ENCODE measurements around the gene MSANTD2.

MSANTD2 gene

DNA sequence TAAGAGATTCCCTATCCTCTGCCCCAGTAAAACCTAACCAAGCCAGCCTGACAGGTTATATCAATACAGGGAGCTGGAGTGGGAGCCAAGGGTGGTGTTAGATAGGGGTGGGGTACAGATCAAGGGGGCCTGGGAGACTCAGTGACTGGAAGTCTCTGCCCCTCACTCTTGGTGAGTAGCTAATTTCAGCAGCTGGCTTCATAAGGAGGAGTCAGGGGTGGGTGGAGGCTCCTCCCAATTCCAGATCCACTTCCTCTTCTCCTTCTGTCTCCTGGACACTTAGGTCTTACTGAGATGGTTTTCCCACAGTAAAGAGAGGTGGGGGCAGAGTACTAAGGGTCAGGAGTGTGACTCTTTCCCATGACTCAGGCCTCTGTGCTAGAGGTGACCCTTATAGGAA is 47.0 kb downstream of the MSANTD2 start:
- peak; percentile 52 for DNase-seq (ENCODE audit: low spot score)

DNA sequence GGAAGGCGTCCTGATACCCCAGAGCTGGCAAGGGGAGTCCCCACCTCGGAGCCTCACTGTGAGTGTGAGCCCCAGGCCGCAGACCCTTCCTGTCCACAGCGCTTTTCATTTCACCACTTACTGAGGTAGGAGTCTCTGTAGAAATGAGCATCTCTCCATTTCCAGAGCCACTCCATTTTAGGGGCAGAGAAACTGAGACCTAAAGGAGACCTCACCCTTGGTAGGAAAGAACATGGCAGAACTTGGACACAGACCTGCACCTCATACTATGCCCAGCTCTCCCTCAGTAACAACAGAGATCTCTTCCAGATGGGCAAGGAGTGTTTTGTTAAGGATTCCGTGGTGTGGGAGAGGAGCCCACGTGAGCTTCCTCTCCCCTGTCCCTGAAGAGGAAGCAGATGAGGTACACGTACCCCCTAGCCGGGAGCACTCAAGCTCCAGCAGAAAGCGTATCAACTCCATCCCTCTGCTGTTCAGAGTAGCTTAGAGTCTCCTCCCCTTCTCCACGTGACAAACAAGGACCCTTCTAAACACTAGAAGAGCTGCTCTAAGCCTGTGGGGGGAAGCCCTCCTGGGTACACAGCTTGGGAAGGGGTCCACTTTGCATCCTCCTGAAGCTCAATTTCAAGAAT is 47.6 kb downstream of the MSANTD2 start:
- peak; percentile 7 for DNase-seq (ENCODE audit: low spot score)

- DNase-seq (ENCODE audit: low spot score) = peak; percentile 3
Observed at GRCh38 chr11:124751741-124752470, 48.3 kb downstream of the MSANTD2 start, which contains the start of gene VSIG2. TSS of gene VSIG2 (minus strand) at chr11:124752255. CDS start at chr11:124752137, 118 bp downstream.

GRCh38 chr11:124751391-124751740 is 48.8 kb downstream of the MSANTD2 start:
- DNase-seq (ENCODE audit: low spot score) = no peak

DNA sequence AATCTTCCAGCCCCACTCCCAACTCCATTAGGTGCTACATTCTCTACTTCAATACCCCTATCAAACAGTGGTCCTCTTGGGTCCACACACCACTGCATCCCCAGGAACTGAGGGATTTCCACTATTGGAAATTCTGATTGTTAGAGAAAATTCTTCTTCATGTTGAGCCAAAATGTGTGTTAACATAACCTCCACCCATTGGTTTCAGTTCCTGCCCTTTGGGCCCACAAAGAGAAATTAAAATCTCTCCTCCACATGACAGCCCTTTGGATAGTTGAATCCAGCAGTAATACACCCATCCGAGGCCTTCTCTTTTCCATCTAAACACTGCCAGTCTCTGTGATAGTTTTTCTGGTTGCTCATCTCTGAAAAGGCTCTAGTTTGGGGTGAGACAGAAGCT is 50.3 kb downstream of the MSANTD2 start:
- peak; percentile 5 for DNase-seq (ENCODE audit: low spot score)

- DNase-seq (ENCODE audit: low spot score) = peak; percentile 62
Observed at GRCh38 chr11:124748481-124749343, 51.5 kb downstream of the MSANTD2 start.

GRCh38 chr11:124748100-124748418 is 52.1 kb downstream of the MSANTD2 start:
- peak; percentile 8 for DNase-seq (ENCODE audit: low spot score)

DNA sequence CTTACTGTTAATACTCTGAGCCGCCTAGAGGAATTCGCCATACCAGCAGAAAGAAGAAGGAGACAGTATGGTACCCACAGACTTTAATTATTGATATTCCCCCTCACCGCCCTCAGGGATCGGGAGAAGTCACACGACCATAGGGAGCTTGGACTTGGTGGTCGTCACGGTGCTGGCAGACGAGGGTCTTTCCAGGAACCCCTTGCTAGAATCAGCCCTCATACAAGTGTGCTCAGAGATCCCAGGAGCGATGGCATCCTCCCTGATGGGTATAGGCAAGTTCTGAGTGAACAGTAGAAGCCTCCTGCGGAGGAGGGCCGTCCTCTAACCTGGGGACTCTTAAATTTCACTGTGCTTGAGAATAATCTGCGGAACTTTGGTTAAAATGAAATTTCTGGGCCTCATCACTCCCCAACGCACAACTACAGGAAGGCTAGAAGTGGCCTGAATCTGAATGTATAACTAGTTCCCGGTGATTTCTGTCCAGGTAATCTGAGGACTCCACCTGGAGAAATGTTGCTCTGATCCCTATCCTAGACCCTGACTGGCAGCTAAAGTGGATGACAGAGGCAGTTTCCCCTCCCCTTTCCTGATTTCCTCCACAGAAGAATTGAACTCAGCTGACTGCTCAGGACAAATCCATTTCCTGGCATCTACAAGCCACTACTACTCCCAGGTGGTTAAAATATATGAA is 52.7 kb downstream of the MSANTD2 start:
- peak; percentile 14 for DNase-seq (ENCODE audit: low spot score)

DNA sequence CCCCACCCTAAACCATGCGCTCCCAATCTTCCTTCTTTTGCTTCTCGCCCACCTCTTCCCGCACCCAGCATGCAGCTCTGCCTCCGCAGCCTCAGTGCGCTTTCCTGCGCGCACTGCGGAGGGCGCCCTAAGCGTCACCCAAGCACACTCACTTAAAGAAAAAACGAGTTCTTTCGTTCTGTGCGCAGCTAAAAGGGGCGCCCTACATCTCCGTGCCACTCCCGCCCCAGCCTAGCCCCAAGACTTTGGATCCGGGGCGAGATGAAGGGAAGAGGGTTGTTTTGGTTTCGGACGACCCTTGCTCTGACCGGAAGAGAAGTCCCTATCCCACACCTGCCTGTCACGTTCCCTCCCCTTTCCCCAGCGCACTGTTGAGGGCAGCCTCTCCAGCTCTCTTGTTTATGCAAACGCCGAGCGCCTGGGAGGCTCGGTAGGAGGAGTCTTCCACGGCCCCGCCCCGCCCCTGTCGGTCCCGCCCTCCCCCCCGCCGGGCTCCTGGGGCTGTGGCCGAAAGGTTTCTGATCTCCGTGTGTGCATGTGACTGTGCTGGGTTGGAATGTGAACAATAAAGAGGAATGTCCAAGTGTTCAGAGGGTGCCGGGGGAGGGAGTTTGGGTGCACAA is 53.5 kb downstream of the MSANTD2 start:
- peak; percentile 95 for DNase-seq (ENCODE audit: low spot score)

GRCh38 chr11:124745835-124746620 is 54.2 kb downstream of the MSANTD2 start:
- DNase-seq (ENCODE audit: low spot score) = no peak

GRCh38 chr11:124745270-124745834 is 54.9 kb downstream of the MSANTD2 start:
- no peak for DNase-seq (ENCODE audit: low spot score)

DNA sequence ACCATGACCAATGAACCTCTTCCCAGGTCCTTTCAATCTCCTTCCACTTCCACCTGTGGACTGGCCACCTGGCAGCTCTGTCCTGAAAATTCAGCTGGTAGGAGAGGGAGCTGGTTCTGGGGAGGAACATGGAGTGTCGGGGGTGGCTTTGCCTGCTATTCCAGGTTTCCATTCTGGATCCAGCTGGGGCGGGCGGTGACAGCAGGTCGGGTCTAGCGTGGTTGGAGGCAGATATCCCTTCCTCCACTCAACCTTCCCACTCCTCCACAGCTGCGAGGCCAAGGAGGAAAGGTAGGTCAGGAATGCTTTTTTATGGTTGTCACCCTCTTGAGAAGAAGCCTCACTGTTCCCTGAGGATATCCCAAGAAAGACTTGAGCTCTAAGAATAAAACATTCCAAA is 57.2 kb downstream of the MSANTD2 start:
- no peak for DNase-seq (ENCODE audit: low spot score)

- DNase-seq (ENCODE audit: low spot score) = no peak
Observed at GRCh38 chr11:124742555-124742954, 57.7 kb downstream of the MSANTD2 start.

GRCh38 chr11:124740277-124740882 is 59.8 kb downstream of the MSANTD2 start:
- peak; percentile 66 for DNase-seq (ENCODE audit: low spot score)

GRCh38 chr11:124739479-124740276 is 60.5 kb downstream of the MSANTD2 start, which contains the start of gene NRGN:
TSS of gene NRGN (plus strand) at chr11:124739942. CDS start at chr11:124740085, 143 bp downstream.
- peak; percentile 98 for DNase-seq (ENCODE audit: low spot score)

- no peak for DNase-seq (ENCODE audit: low spot score)
Observed at GRCh38 chr11:124738713-124739478, 61.3 kb downstream of the MSANTD2 start.

- no peak for DNase-seq (ENCODE audit: low spot score)
Observed at GRCh38 chr11:124737638-124738305, 62.4 kb downstream of the MSANTD2 start.

- DNase-seq (ENCODE audit: low spot score) = no peak
Observed at GRCh38 chr11:124736736-124737135, 63.5 kb downstream of the MSANTD2 start.

Data from AG08396 (cell line).